HepG2 (cell line): ENCODE measurements around the gene ARMC5. TPM values are rescaled to one million over a fixed set of nuclear protein-coding genes. Genes with fewer than 3 reads are reported as not detected.

Experiments used
- AHR ChIP-seq: IDR thresholded peaks from 2 replicates; pipeline ENCODE4 v1.6.1; 2018; ENCODE audit warnings: missing genetic modification reagents, missing compliant biosample characterization
- ARNT ChIP-seq: fragments of 450-650 bp; IDR thresholded peaks from 2 replicates; pipeline ENCODE4 v1.6.1; 2017
- ATF1 ChIP-seq: IDR thresholded peaks from 2 replicates; pipeline ENCODE4 v1.6.1; 2016; ENCODE audit warnings: mild to moderate bottlenecking, control low read depth
- CCDC6 ChIP-seq: sonication (generic); formaldehyde crosslinking; IDR thresholded peaks from 2 replicates; pipeline ENCODE4 v1.8.1; 2022; ENCODE audit warnings: mild to moderate bottlenecking, missing genetic modification reagents, moderate library complexity
- CEBPG ChIP-seq: IDR thresholded peaks from 2 replicates; pipeline ENCODE4 v1.6.1; 2016
- DR1 ChIP-seq: sonication (generic); formaldehyde crosslinking; IDR thresholded peaks from 2 replicates; pipeline ENCODE4 v1.8.0; 2021; ENCODE audit warnings: mild to moderate bottlenecking, missing genetic modification reagents, inconsistent platforms
- FOXA3 ChIP-seq: IDR thresholded peaks from 2 replicates; pipeline ENCODE4 v1.6.1; 2016; ENCODE audit warnings: missing genetic modification reagents, missing compliant biosample characterization
- FOXM1 ChIP-seq: sonication (generic); formaldehyde crosslinking; IDR thresholded peaks from 2 replicates; pipeline ENCODE4 v1.5.0; 2020; ENCODE audit warnings: missing genetic modification reagents
- GFI1 ChIP-seq: sonication (generic); formaldehyde crosslinking; IDR thresholded peaks from 2 replicates; pipeline ENCODE4 v1.5.0; 2020; ENCODE audit warnings: missing genetic modification reagents, mild to moderate bottlenecking, borderline replicate concordance
- GZF1 ChIP-seq: sonication (generic); formaldehyde crosslinking; IDR thresholded peaks from 2 replicates; pipeline ENCODE4 v1.5.1; 2020; ENCODE audit warnings: mild to moderate bottlenecking, missing genetic modification reagents
- HMG20A ChIP-seq: IDR thresholded peaks from 2 replicates; pipeline ENCODE4 v1.6.1; 2016; ENCODE audit warnings: borderline replicate concordance
- NFIC ChIP-seq: IDR thresholded peaks from 2 replicates; pipeline ENCODE4 v1.6.1; 2012; ENCODE audit warnings: mild to moderate bottlenecking, low read length, inconsistent platforms
- SCMH1 ChIP-seq: sonication (generic); formaldehyde crosslinking; IDR thresholded peaks from 2 replicates; pipeline ENCODE4 v1.9.0; 2021; ENCODE audit warnings: missing genetic modification reagents, mild to moderate bottlenecking, borderline replicate concordance
- SKI ChIP-seq: fragments of 450-650 bp; IDR thresholded peaks from one replicate; pipeline ENCODE4 v1.6.1; 2018; ENCODE audit warnings: mild to moderate bottlenecking; ENCODE audit not compliant: partially characterized antibody
- SOX13 ChIP-seq, 3 experiments: fragments of 450-650 bp in 1 of 3; sonication (generic) in 1 of 3; formaldehyde crosslinking in 1 of 3; IDR thresholded peaks in 2 of 3; conservative IDR thresholded peaks in 1 of 3; 2 replicates each; pipeline versions ENCODE4 v1.5.0 to v1.6.1; 2016 to 2020; ENCODE audit warnings: antibody characterized with exemption in 1 of 3, mild to moderate bottlenecking in 1 of 3, missing compliant biosample characterization in 1 of 3, missing genetic modification reagents in 1 of 3, moderate library complexity in 1 of 3
- SP5 ChIP-seq: IDR thresholded peaks from 2 replicates; pipeline ENCODE4 v1.6.1; 2016; ENCODE audit warnings: low read depth, borderline replicate concordance
- SRY ChIP-seq: sonication (generic); formaldehyde crosslinking; IDR thresholded peaks from 2 replicates; pipeline ENCODE4 v1.8.0; 2022; ENCODE audit warnings: mild to moderate bottlenecking, missing genetic modification reagents
- TBX3 ChIP-seq: fragments of 450-650 bp; IDR thresholded peaks from 2 replicates; pipeline ENCODE4 v1.6.1; 2017; ENCODE audit warnings: antibody characterized with exemption, mild to moderate bottlenecking, inconsistent platforms, borderline replicate concordance
- TGIF2 ChIP-seq: IDR thresholded peaks from 2 replicates; pipeline ENCODE4 v1.6.1; 2016; ENCODE audit warnings: control low read depth, missing compliant biosample characterization
- U2AF2 ChIP-seq: fragments of 200-400 bp; formaldehyde crosslinking; IDR thresholded peaks from 2 replicates; pipeline ENCODE4 v1.6.1; 2017; ENCODE audit warnings: low read depth, mild to moderate bottlenecking, low read length
- ZNF121 ChIP-seq: sonication (generic); formaldehyde crosslinking; IDR thresholded peaks from 2 replicates; pipeline ENCODE4 v1.5.0; 2020; ENCODE audit warnings: mild to moderate bottlenecking, missing genetic modification reagents
- ZNF597 ChIP-seq: sonication (generic); formaldehyde crosslinking; IDR thresholded peaks from 2 replicates; pipeline ENCODE4 v1.5.0; 2020; ENCODE audit warnings: missing genetic modification reagents
- polyA plus RNA-seq, 8 experiments: library from polyadenylated mRNA; depleted of rRNA in 3 of 8; stranded (reverse) in 7 of 8; unstranded in 1 of 8; fragments of >200 nt; fragmentation: Illumina TruSeq in 4 of 8; extraction: Trizol in 4 of 8; gene quantifications; 2 replicates each; pipeline versions ENCODE4 v1.2.1 to v1.2.3, GENCODE V29; 2011 to 2016; ENCODE audit warnings: low read depth in 4 of 8, missing spikeins in 1 of 8, mixed read lengths in 1 of 8; ENCODE audit not compliant: insufficient read depth in 1 of 8
- total RNA-seq, 5 experiments: library from RNA; depleted of rRNA; stranded (reverse); fragments of >200 nt; fragmentation: Illumina TruSeq; extraction: Trizol; gene quantifications; 2 replicates each; pipeline ENCODE4 v1.2.3, GENCODE V29; 2016; ENCODE audit warnings: low read depth in 1 of 5
- TF ChIP-seq, protein P1 (sequence below): sonication (generic); formaldehyde crosslinking; IDR thresholded peaks from 2 replicates; pipeline ENCODE4 v1.4.0; 2020; ENCODE audit warnings: low read depth, mild to moderate bottlenecking, missing genetic modification reagents
- TF ChIP-seq, protein P2 (sequence below): sonication (generic); formaldehyde crosslinking; IDR thresholded peaks from 2 replicates; pipeline ENCODE4 v1.4.0; 2020; ENCODE audit warnings: missing genetic modification reagents

Gene ARMC5
- total and polyA plus RNA-seq, 2 of the 13 experiments (the other 11 are each of a cell fraction or from before 2014, with no cell fraction given) = 10.8 to 22.3 TPM

GRCh38 chr16:31459687-31460581 is 633 bp downstream of the ARMC5 start (continued):
- TF ChIP-seq GZF1 (no peak), ZNF121 (no peak), ARNT (no peak), GFI1 (CRISPR knock-in tag) (0 out of 2 replicates have a peak, but pooled peaks have one; percentile 65), NFIC (no peak), SP5 (CRISPR knock-in tag) (peak; percentile 98), SOX13 (IDR thresholded peaks at IDR 0.05) (no peak), SOX13 (CRISPR knock-in tag; conservative IDR thresholded peaks at IDR 0.05 in 1 of 2, IDR thresholded peaks at IDR 0.05 in 1 of 2) (peak in 1 of 2 experiments; percentile 18; a peak in 1 of 4 replicates), CCDC6 (CRISPR knock-in tag) (no peak), CEBPG (CRISPR knock-in tag) (peak; percentile 58), ATF1 (peak; percentile 61; the same call in 1 of the 2 replicates), U2AF2 (no peak), SRY (CRISPR knock-in tag) (no peak), DR1 (CRISPR knock-in tag) (no peak), FOXA3 (0 out of 2 replicates have a peak, but pooled peaks have one; percentile 9), TGIF2 (peak; percentile 47; the same call in 1 of the 2 replicates), AHR (CRISPR knock-in tag) (no peak), SKI (peak; percentile 73), ZNF597 (CRISPR knock-in tag) (no peak), SCMH1 (CRISPR knock-in tag) (no peak), HMG20A (CRISPR knock-in tag) (peak; percentile 30; the same call in 1 of the 2 replicates), FOXM1 (CRISPR knock-in tag) (no peak), TBX3 (0 out of 2 replicates have a peak, but pooled peaks have one; percentile 3)
- TF ChIP-seq, protein P1, sequence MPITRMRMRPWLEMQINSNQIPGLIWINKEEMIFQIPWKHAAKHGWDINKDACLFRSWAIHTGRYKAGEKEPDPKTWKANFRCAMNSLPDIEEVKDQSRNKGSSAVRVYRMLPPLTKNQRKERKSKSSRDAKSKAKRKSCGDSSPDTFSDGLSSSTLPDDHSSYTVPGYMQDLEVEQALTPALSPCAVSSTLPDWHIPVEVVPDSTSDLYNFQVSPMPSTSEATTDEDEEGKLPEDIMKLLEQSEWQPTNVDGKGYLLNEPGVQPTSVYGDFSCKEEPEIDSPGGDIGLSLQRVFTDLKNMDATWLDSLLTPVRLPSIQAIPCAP (CRISPR knock-in tag) = no peak
- TF ChIP-seq, protein P2, sequence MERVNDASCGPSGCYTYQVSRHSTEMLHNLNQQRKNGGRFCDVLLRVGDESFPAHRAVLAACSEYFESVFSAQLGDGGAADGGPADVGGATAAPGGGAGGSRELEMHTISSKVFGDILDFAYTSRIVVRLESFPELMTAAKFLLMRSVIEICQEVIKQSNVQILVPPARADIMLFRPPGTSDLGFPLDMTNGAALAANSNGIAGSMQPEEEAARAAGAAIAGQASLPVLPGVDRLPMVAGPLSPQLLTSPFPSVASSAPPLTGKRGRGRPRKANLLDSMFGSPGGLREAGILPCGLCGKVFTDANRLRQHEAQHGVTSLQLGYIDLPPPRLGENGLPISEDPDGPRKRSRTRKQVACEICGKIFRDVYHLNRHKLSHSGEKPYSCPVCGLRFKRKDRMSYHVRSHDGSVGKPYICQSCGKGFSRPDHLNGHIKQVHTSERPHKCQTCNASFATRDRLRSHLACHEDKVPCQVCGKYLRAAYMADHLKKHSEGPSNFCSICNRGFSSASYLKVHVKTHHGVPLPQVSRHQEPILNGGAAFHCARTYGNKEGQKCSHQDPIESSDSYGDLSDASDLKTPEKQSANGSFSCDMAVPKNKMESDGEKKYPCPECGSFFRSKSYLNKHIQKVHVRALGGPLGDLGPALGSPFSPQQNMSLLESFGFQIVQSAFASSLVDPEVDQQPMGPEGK (CRISPR knock-in tag) = 0 out of 2 replicates have a peak, but pooled peaks have one; percentile 9
